Measurements from ENCODE around the gene METTL4.

The METTL4 gene

DNA sequence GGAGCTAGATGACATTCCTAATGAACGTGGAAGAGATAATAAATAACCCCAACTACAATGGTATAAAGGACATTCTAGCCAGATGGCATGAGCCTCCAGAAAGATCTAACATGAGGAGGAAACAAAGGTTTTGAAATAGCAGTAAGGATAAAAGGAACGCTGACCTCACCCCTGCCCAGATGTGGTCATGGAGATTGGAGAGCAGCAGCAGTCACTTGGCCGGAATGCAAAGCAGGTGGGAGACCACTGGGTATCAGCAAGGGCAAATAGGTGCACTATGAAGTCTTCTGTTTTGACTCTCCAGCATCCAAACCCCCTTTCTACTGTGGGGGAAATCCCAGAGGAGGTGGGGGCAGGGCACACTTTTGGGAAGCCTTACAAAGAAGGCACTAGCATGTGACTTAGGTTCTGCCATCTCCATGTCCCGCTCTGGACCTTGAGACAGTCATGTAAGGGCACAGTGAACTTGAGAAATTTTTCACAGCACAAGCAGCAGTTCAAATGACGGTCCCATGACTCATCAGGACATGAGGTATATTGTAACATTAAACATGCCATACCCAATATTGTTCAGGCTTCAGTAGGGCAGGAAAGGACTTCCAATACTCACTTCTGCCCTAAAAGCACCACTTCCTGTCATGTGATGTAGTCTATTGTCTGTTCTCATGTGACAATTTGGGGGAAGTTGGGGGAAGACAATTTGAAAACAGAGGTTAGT lies 55.2 kb downstream of the METTL4 start:
- no peak for DNase-seq (ENCODE audit: low spot score)

DNA sequence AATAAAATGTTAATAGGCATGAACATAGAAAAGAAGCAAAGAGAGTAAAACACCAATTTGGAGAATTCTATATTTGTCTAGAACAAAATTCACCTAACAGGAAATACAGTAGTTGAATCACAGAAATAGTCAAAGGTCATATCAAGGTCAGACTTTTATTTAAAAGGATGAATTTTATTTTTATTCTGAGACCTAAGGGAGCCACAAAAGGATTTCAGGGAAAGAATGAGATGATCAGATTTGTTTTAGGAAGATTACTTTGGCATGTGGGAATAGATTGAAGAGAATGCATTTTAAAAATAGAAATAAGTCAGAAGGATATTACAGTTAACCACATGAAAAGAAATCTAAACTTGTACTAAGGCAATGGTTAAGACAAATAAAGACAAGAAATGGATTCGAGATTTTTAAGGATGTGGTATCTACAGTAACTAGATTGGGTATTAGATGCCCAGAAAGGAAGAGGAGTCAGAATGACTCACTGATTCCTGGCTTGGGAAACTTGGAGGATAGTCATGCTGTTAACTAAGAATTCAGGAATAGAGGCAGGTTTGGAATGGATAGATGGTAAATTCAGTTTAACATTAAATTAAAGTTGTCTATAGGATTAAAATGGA lies 56.0 kb downstream of the METTL4 start:
- no peak for DNase-seq (ENCODE audit: low spot score)

DNA sequence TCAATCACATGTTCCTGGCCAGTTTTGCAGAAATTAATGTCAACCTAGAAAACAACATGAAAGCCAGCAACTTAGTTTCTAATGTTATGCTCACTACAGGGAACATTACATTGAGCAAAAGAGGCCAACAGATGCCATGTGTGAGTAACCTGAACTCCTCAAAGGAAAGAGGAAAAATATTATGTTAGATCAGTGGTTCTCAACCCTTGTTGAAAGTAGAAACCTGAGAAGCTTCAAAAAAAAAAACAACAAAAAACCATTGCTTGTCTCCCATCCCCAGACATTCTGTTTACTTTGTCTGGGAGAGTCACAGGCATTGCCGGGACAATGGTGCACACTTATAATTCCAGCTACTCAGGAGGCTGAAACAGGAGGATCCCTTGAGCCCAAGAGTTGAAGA lies 57.7 kb downstream of the METTL4 start:
- no peak for DNase-seq (ENCODE audit: low spot score)

DNA sequence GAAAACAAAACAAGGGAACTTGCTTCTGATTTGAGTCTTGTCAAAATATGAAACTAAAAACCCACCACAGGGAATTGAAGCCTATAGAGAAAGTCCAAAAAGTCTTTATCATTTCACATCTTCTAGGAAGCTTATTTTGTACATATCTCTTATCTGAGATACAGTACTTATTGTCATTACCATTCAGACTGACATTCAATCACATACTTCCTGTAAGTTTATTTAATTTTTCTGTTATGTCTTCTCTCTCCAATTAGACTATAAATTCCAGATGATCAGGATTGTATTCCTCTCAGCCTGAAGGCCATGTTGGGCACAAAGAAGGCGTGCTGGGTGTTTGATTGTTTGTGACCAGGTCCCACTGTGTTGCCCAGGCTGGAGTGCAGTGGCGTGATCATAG lies 59.2 kb downstream of the METTL4 start:
- DNase-seq (ENCODE audit: low spot score), result no peak

DNA sequence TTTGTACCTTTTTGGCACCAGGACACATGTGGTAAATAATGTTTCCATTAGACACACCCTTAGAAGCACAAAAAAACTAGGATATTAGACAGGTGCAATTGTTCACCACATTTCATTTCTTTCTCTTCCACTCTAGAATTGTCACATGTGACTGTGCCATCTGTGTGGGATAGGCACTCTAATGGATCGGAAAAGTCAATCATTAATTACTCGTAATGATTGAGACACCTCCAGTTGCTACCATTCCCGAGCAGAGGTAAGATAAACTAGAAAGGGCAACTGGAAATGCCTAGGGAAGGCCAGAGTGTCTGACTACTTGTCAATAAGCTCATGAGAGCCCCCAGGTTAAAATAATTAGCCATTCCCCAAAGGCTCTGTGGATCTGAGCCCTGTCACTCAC lies 59.9 kb downstream of the METTL4 start:
- no peak for DNase-seq (ENCODE audit: low spot score)

DNA sequence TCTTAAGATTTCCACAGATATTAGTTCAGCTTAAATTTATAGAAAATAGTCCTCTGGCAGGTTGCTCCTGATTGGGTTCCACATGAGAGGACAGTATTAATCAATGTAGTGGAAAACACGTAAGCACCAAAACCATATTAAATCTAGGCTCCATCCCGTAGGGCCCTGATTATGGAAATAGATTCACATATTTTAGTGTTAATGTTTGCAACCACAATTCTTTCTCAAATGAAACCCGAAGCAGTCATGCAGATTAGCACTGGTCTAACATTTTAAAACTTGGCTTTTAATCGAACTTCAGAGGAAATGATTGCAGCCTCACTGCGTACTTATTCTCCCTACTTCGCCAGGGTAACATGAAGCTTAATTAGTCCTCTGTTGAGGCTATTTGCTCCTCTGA lies 60.9 kb downstream of the METTL4 start:
- no peak for DNase-seq (ENCODE audit: low spot score)

DNA sequence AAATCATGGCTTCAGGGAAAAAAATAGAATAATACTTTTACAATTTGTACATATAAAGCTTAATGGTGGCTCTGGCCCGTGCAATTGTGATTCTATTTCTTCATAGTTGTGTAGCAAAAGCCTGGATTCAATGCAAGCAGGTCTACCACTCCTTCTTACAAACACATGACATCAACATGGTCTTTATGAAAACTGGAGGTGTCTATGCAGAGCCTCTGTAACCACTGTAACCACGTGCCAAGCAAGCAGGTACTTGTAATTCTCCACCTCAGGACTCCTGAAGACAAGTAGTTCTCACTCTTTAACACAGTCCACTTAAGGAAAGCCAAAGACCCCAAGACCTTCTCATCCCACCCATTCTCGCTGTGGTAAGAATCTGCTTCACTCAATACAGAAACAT lies 62.6 kb downstream of the METTL4 start:
- no peak for DNase-seq (ENCODE audit: low spot score)

DNA sequence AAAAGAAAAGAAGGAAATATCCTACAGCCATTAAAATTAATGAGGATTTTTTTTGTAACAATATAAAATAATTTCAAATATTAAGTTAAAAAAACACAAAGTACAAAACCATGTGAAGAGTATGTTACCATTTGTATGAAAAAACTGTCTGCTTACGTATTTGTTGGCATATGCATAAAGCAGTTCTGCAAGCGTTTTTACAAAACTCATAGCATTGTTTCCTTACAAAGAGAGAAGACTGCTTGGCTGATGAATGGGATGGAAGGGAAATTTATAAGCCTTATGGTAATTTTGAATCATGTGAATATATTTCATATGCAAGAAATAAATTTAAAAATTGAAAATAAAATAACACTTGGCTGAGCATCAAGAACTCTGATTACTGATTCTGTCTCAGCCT lies 63.1 kb downstream of the METTL4 start:
- DNase-seq (ENCODE audit: low spot score), result no peak

DNA sequence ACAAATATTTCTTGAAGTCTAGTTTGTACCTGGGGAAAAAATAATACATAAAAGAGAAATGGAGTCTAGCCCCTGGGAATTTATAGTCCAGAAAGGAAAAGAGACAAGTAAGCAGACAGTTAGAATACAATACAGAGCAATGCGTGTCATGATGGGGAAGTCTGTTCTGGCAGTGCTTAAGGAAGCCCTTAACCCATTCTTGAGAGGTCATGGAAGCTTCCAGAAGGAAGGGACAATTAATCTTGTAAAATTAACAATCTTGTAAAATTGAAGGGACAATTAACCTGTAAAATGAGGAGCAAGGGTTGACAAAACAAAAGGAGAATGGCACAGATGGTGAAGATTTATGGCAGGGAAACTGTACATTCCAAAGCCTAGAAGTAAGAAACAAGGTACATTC lies 66.7 kb downstream of the METTL4 start:
- DNase-seq (ENCODE audit: low spot score), result no peak

DNA sequence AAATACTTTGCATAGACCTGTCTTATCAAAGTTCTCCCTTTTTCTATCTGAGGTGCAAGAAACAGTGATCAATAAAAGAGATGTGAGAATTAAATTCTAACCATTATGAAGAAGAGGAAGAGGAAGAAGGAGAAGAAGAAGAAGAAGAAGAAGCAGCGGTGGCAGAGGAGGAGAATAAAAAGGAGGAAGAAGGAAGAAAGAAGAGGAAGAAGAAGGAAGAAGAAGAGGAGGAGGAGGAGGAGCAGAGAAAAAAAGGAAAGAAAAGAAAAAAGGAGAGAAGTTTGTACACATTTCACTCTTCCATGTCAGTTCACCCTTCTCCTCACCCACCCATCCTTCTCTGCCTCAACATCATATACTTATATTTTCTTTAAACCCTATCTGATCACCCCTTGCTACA lies 68.4 kb downstream of the METTL4 start:
- no peak for DNase-seq (ENCODE audit: low spot score)

DNA sequence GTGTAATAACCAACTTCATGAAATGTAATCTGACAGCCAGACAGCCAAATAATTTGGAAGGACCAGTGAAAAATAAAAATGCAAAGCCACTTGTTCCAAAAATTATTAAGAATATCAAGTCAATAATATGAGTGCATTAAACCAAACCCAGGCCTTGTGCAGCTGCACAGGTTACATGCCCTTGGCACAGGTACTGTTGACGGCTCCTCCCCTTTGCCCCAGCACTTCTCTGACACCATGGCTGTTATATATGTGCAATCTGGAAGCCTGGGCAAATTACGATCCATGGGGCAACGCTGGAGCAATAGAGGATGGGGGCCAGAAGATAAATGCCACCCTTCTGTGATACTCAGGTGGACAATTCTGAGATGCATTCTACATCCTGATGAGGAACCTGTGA lies 68.9 kb downstream of the METTL4 start:
- DNase-seq (ENCODE audit: low spot score), result no peak

DNA sequence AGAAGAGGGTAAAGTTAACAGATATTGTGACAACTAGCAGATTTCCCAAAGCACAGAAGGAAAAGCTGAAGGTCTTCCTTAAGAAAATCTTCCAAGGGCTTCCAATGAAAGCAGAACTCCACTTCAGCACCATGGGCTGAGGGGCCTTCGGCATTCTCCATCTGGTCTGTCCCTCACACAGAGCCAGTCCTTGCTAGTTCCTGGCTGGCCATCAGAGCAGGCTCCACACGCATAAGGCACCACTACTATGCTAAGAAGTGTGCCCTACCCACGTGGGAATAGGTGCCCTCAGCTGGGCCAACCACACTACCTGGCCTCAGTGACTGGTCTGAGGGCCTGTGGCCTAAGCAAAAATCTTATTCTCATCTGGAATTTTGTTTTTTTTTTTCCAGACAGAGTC lies 73.5 kb downstream of the METTL4 start:
- no peak for DNase-seq (ENCODE audit: low spot score)

DNA sequence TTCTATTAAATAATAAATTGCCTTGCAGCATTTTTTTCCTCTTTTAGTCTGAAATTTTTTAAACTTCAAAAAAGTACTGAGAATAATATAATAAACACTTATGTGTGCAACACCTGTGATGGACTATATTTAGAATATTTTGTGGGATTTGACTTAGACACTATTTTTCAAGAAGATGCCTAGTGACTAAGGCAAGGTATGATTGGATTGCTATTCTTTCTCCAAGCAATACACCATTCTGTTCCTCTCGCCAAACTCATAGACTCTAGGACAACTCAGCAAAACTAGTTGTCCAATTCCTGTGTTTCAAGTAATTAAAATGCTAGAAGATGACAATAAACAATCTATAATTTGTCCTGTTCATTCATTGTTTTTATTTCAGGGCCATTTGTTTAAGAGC lies 75.9 kb downstream of the METTL4 start:
- DNase-seq (ENCODE audit: low spot score), result no peak

DNA sequence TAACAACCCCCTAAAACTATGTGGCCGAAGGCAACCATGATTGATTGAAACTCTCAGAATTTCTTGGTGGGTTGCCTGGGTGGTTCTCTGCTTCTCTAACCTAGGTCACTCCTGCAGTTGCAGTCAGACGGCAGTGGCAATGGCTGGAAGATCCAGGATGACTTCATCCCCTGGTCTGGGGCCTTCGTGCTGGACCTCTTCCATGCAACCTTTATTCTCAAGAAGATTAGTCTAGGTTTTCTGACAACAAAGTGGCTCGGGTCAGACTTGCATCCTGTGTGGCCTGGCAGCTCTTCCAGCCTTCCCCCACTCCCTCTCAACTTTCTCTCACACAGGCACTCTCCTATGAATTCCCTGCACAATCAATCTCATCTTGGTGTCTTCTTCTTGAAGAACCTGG lies 76.4 kb downstream of the METTL4 start:
- no peak for DNase-seq (ENCODE audit: low spot score)
